Colonic mucosa (tissue), 4 donors: ENCODE measurements around the gene PSMD11. TPM values are rescaled to one million over a fixed set of nuclear protein-coding genes. Genes with fewer than 3 reads are reported as not detected.
"Not testable (repeated sequence)": the region's sequence is repeated elsewhere in the genome, so short reads cannot be mapped to it uniquely, and the experiment has no call there.

ENCODE experiments used
- DNase-seq: peaks from one replicate; pipeline ENCODE4 v3.0.0-alpha.2; 2020
- H3K27ac ChIP-seq: fragments of 200-600 bp; one replicate; pipeline ENCODE4 v1.8.0; 2021
- H3K27me3 ChIP-seq: fragments of 200-600 bp; one replicate; pipeline ENCODE4 v1.8.0; 2021
- H3K36me3 ChIP-seq: fragments of 200-600 bp; one replicate; pipeline ENCODE4 v1.8.0; 2021
- H3K4me1 ChIP-seq: fragments of 200-600 bp; one replicate; pipeline ENCODE4 v1.8.0; 2021; ENCODE audit warnings: mild to moderate bottlenecking
- H3K4me3 ChIP-seq: fragments of 200-600 bp; one replicate; pipeline ENCODE4 v1.8.0; 2021
- H3K9ac ChIP-seq, 2 donors: one replicate each; pipeline ENCODE4 v1.7.0; 2013; ENCODE audit warnings: control low read depth in 2 of 2, low read depth in 2 of 2, low read length in 2 of 2
- H3K9me3 ChIP-seq: fragments of 200-600 bp; one replicate; pipeline ENCODE4 v1.8.0; 2021
- intact Hi-C: fragments of 100-400 bp; cut with DNase I; formaldehyde crosslinking; loops from one replicate; pipeline ENCODE4 v1.14.1; 2022
- total RNA-seq, 2 donors: library from RNA; stranded (reverse); fragmentation: NEBNext Ultra II Directional in 1 of 2; extraction: Animal tissue kit (Norgen Biotek cat#: 25700) in 1 of 2; gene quantifications; one replicate each; pipeline ENCODE4 v1.2.1, GENCODE V29; 2021
- TF ChIP-seq, protein P1 (sequence below): fragments of 200-600 bp; IDR thresholded peaks from one replicate; pipeline ENCODE4 v1.8.0; 2022; ENCODE audit warnings: antibody characterized with exemption, mild to moderate bottlenecking
- donor health status: healthy.
- donor health status: DM: no; HTN: no; CAD: no.
- donor health status: DM: no; HTN: no; CAD: no.

The PSMD11 gene
- total RNA-seq, 2 donors from 2014 or later, result 81.2 to 117 TPM

DNA sequence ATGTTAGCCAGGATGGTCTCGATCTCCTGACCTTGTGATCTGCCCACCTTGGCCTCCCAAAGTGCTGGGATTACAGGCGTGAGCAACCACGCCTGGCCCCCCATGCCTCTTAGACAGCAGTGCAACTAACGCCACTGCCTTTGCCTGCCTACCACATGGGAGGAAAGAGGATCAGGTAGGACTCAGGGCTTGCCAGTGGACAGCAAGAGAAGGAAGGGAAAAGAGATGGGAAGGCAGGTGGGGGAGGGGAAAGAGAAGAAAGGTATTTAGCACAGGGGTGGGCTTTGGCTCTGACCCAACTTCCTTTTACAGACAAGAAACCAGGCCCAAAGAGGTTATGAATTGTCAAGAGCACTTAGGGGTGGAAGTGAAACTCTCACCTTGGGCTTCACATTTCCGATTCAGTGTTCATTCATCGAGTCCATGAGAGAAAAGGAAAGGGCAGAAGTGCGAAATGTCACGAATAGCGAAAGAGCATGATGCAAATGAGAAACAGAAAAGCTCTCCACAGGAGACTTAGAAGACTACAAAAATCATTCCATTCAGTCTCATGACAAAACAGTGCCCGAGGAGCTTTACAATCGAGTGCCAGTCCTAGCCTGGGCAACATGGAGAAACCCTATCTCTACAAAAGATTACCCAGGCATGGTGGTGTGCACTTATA, 78.8 kb downstream of the PSMD11 start:
- Histone ChIP-seq H3K27me3 (no peaks in the 10 kb centered on the region), H3K4me3 (no peak overlapping the region), H3K36me3 (no peaks in the 10 kb centered on the region), H3K4me1 (peaks cover 4% of the 10 kb centered on the region), H3K9ac (no peak overlapping the region), H3K27ac (no peak overlapping the region), H3K9me3 (no peaks in the 10 kb centered on the region)
- TF ChIP-seq, protein P1, sequence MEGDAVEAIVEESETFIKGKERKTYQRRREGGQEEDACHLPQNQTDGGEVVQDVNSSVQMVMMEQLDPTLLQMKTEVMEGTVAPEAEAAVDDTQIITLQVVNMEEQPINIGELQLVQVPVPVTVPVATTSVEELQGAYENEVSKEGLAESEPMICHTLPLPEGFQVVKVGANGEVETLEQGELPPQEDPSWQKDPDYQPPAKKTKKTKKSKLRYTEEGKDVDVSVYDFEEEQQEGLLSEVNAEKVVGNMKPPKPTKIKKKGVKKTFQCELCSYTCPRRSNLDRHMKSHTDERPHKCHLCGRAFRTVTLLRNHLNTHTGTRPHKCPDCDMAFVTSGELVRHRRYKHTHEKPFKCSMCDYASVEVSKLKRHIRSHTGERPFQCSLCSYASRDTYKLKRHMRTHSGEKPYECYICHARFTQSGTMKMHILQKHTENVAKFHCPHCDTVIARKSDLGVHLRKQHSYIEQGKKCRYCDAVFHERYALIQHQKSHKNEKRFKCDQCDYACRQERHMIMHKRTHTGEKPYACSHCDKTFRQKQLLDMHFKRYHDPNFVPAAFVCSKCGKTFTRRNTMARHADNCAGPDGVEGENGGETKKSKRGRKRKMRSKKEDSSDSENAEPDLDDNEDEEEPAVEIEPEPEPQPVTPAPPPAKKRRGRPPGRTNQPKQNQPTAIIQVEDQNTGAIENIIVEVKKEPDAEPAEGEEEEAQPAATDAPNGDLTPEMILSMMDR, result no peak
- no peak for DNase-seq
- intact Hi-C loops, result no loop called here

DNA sequence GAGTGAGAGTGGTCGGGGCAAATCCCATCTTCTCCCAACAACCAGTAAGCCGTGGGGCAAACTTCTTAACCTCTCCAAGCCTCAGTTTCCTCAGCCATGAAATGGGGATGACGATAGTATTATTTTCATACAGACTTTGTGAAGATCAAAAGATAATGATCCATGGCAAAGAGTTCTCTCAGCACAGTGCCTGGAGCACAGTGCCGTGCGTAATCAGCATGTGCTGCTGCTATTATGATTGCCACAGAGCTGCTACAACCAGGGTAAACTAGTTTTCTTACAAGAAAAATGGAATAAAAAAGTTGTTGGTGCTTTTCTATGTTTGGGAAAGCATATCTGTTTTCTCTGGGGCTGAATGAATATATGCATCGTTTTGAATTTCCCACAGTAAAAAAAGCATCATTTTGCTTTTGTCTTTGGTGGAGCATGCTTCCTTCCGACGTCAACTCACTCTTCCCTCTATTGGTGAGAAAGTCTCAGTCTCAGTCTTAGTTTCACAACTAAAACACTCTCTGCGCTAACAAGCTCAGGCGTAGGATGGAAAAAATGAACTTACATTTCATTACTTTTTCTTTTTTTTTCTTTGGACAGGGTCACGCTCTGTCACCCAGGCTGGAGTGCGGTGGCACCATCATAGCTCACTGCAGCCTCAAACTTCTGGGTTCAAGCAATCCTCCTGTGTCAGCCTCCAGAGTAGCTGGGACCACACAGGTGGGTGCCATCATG, 79.7 kb downstream of the PSMD11 start:
- DNase-seq, result no peak
- no peaks in the 10 kb centered on the region for H3K27me3 ChIP-seq
- H3K9ac ChIP-seq, result no peak overlapping the region
- no peak overlapping the region for H3K4me3 ChIP-seq
- no peak overlapping the region for H3K27ac ChIP-seq
- no peaks in the 10 kb centered on the region for H3K36me3 ChIP-seq
- intact Hi-C loops, result no loop called here
- peaks cover 1% of the 10 kb centered on the region for H3K4me1 ChIP-seq
- TF ChIP-seq, protein P1, result no peak
- no peaks in the 10 kb centered on the region for H3K9me3 ChIP-seq

DNA sequence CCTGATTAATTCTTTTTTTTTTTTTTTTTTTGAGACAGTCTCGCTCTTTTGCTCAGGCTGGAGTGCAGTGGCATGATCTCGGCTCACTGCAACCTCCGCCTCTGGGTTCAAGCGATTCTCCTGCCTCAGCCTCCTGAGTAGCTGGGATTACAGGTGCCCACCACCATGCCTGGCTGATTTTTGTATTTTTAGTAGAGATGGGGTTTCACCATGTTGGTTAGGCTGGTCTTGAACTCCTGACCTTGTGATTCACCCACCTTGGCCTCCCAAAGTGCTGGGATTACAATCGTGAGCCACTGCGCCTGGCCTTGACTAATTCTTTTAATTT, 80.2 kb downstream of the PSMD11 start:
- H3K36me3 ChIP-seq, DNase-seq, H3K4me3 ChIP-seq, H3K4me1 ChIP-seq, H3K9me3 ChIP-seq, H3K27ac ChIP-seq, intact Hi-C loops, H3K9ac ChIP-seq, H3K27me3 ChIP-seq: not testable (repeated sequence)

DNA sequence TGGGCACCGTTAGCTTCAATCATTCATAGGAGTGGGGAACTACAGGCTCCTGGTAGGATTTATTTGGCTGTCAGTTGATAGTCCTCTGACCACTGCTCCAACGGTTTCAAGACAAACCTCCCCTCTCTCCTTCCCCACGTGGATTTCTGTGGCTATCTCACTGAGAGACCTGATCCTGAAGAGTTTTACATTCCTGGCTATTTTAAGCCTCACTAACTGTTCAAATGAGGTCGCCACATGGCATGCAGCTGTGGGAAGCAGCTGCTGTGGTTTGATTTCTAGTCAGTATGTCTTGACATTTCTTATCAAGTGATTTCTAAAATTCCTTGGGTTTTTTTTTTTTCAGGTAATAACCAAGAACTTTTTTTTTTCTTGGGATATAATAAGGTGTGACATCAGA, 80.8 kb downstream of the PSMD11 start:
- Histone ChIP-seq H3K9ac (no peak overlapping the region), H3K4me3 (no peak overlapping the region), H3K36me3 (no peaks in the 10 kb centered on the region), H3K4me1 (no peaks in the 10 kb centered on the region), H3K27me3 (no peaks in the 10 kb centered on the region), H3K9me3 (no peaks in the 10 kb centered on the region), H3K27ac (no peak overlapping the region)
- TF ChIP-seq, protein P1, result no peak
- intact Hi-C loops, result no loop called here
- no peak for DNase-seq

DNA sequence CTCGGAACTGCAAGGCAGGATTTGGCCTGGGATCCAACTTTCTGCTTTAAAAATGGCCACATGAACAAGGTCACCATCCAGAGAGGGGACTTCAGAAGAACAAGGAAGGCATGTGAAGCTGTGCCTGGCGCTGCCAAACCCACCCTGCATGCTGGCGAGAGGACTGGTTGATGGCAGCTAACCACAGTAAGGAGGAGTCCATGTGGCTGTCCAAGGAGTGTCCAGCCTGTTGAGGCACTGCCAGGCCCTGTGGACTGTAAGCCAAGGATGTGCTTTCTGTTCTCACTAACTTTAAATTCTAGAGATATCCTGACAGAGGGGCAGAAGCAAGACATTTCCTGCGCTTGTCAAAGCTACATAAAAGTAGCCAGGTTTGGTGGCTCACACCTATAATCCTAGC, 82.8 kb downstream of the PSMD11 start:
- Histone ChIP-seq H3K4me1 (no peaks in the 10 kb centered on the region), H3K9ac (no peak overlapping the region), H3K27ac (no peak overlapping the region), H3K36me3 (no peaks in the 10 kb centered on the region), H3K4me3 (no peak overlapping the region), H3K27me3 (no peaks in the 10 kb centered on the region), H3K9me3 (no peaks in the 10 kb centered on the region)
- DNase-seq, result no peak
- intact Hi-C loops, result no loop called here
- TF ChIP-seq, protein P1, result no peak

DNA sequence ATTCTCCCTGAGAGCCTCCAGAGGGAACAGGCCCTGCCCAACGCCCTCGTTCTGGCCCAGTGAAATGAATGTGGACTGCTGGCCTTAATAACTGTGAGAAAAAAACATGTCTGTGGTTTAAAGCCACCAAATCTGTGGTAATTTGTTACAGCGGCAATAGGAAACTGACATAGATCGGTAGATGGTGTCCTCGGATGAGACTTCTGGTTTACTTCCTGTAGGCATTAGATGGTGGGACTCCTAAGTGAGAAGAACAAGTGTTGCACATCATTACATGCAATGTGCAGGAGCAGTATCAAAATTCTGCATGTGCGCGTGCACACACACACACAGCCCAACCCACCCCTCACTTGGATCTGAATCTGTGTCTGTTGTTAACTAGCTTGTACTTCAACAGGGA, 84.5 kb downstream of the PSMD11 start:
- H3K9ac ChIP-seq, result no peak overlapping the region
- no peaks in the 10 kb centered on the region for H3K4me1 ChIP-seq
- no peak overlapping the region for H3K27ac ChIP-seq
- TF ChIP-seq, protein P1, result no peak
- H3K4me3 ChIP-seq, result no peak overlapping the region
- no peaks in the 10 kb centered on the region for H3K9me3 ChIP-seq
- no peaks in the 10 kb centered on the region for H3K27me3 ChIP-seq
- no peaks in the 10 kb centered on the region for H3K36me3 ChIP-seq
- intact Hi-C loops, result no loop called here
- no peak for DNase-seq
